Stimulated activated CD8-positive, alpha-beta memory T cell treated with anti-CD3 and anti-CD28 coated beads, Interleukin-12 subunit alpha, Interleukin-12 subunit beta, amount 100 ng/mL, for 4 hours (primary cell): ENCODE measurements around the gene SEMA4B.

Experiments used
- DNase-seq: peaks from one replicate; pipeline ENCODE4 v3.0.0-alpha.2; 2020; ENCODE audit warnings: low read depth

SEMA4B gene

GRCh38 chr15:90225504-90226234 lies 24.5 kb downstream of the SEMA4B start:
- DNase-seq = no peak

DNA sequence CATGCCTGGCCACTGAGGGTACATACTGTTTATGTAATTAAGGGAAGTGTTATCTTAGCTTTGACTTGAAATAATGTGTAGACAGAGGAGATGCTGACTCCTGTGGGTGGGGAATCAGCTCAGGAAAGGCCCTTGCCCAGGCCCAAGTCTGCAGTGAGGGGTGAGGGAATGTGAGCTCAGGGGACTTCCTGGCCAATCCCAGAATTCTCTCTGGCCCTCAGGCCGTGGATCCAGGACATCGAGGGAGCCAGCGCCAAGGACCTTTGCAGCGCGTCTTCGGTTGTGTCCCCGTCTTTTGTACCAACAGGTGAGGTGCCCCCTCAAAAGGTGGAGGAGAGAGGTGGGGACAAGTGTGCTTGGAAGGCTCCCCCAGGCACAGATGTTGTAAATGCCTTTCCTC lies 26.2 kb downstream of the SEMA4B start:
- no peak for DNase-seq

DNA sequence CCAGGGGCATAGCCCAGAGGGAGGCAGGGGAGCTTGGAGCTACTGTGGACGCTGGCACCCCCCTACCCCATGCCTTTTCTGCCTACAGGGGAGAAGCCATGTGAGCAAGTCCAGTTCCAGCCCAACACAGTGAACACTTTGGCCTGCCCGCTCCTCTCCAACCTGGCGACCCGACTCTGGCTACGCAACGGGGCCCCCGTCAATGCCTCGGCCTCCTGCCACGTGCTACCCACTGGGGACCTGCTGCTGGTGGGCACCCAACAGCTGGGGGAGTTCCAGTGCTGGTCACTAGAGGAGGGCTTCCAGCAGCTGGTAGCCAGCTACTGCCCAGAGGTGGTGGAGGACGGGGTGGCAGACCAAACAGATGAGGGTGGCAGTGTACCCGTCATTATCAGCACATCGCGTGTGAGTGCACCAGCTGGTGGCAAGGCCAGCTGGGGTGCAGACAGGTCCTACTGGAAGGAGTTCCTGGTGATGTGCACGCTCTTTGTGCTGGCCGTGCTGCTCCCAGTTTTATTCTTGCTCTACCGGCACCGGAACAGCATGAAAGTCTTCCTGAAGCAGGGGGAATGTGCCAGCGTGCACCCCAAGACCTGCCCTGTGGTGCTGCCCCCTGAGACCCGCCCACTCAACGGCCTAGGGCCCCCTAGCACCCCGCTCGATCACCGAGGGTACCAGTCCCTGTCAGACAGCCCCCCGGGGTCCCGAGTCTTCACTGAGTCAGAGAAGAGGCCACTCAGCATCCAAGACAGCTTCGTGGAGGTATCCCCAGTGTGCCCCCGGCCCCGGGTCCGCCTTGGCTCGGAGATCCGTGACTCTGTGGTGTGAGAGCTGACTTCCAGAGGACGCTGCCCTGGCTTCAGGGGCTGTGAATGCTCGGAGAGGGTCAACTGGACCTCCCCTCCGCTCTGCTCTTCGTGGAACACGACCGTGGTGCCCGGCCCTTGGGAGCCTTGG lies 27.0 kb downstream of the SEMA4B start:
- no peak for DNase-seq

DNA sequence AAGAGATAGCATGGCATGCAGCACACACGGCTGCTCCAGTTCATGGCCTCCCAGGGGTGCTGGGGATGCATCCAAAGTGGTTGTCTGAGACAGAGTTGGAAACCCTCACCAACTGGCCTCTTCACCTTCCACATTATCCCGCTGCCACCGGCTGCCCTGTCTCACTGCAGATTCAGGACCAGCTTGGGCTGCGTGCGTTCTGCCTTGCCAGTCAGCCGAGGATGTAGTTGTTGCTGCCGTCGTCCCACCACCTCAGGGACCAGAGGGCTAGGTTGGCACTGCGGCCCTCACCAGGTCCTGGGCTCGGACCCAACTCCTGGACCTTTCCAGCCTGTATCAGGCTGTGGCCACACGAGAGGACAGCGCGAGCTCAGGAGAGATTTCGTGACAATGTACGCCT lies 27.8 kb downstream of the SEMA4B start:
- no peak for DNase-seq

DNA sequence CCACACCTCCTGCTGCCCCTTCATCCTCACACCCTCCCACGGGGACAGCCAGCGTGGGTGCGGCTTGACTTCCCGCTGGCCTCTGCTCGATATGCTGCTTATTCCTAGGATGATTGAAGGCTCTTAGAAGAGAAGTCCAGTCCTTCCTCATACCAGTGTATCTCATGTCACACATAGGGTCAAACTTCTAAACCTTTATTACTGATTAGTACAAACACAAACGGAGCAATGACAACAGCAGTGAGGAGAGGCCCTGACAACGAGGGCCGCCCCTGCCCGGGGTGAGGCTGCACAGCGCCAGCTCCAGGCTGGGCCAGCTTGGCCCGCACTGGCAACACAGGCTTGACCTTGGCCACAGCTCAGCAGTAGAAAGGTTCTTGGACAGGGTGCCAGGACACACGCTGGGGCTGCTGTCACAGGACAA lies 29.0 kb downstream of the SEMA4B start:
- DNase-seq = no peak

DNA sequence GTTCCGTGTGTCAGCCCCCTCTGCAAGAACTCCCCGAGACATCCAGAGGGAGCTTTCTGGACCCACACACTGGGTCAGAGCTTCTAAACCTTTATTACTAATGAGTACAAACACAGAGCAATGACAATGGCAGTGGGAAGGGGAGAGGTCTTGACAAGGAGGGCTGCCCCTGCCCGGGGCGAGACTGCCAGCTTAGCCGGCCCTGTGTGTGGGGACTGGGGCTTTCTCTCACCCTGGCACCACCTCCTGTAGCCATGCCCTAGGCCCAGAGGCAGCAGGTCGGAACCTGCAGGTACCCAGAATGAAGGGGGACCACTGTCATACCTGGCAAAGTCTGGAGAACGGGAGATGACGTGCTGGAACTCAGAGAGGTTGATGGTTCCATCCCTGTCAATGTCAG lies 29.5 kb downstream of the SEMA4B start:
- DNase-seq = no peak

DNA sequence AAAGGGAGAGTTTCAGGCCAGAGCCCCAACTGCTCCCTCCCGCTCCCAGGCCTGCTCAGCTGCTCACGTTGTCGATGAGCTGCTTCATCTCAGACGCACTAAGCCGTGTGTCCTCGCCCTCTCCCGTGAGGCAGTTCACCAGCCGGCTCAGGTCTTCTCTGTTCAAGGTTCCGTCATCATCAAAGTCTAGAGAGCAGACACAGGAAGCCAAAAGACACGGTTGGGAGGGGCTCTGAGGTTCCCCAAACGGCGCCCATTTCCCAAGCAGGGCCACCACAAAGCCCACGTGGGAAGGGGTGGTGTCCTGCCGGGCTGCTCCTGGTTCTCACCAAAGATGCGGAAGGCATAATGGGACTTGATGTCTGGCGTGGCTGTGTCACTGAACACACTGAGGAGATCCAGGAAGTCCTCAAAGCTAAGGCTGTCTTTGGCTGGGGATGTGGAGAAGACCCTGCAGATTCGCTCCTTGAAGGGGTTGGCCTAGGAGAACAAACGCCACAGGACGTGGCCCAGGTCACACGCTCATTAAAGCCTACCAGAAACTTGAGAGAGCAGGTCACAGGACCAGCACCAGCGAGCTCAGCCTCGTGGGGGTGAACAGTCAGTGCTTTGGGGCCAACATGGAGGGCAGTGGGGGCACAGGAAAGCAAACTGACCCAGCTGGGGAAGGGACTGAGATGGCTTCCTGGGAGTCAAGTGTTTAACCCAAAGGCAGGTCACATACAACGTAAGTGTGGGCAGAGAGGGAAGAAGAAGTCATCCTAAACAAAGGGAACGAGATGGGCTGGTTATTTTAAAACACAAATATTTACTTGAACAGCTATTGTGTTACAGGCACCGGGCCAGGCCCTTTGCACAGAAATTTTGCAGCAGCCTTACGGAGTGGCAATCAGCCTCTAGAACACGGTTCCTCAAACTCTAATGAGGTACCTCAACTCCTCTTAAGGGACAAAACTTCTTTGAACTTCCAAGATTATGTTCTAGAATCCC lies 30.2 kb downstream of the SEMA4B start:
- DNase-seq = peak; percentile 56

DNA sequence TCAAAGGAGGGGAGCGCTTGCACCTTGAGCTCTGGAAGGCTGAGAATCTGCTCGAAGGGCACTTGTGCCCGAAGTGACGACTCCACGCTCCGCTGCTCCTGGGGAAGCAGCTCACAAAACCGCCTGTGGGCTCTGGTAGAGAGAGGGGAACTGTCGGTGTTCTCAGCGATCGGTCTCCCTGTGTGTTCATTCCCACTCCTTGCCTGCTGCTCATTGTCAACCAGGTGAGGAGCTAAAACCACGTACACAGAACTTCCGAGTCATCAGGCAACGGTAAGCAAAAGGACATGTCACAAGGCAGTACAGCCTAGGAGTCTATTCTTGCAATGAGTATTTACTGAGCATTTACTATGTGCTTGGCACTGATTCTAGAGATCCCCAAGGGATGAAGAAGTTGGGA lies 31.1 kb downstream of the SEMA4B start:
- DNase-seq = no peak

DNA sequence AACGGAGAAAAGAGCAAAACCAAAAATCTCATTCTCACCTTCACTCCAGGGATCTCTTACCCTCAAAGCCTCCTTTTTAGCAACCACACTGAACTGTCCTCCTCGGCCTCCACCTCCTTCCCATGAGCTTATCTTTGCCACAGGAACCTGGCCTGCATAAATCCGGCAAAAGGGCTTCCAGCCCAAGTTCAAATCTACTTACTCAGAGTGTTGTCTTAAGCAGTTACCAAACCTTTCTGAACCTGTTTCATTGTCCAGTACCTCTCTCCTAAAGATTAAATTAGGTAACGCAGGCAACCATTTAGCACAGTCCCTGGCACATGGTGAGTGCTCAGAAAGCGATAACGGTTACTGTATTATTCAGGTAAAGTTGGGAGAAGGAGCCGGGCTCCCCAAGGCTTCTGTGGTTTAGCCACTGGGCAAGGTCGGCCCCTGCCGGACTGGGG lies 31.8 kb downstream of the SEMA4B start:
- DNase-seq = no peak

GRCh38 chr15:90233387-90234095 lies 32.4 kb downstream of the SEMA4B start, which contains the start of gene CIB1:
TSS of gene CIB1 (minus strand) at chr15:90233941. CDS start at chr15:90233885, 56 bp downstream.
- DNase-seq = peak; percentile 36

DNA sequence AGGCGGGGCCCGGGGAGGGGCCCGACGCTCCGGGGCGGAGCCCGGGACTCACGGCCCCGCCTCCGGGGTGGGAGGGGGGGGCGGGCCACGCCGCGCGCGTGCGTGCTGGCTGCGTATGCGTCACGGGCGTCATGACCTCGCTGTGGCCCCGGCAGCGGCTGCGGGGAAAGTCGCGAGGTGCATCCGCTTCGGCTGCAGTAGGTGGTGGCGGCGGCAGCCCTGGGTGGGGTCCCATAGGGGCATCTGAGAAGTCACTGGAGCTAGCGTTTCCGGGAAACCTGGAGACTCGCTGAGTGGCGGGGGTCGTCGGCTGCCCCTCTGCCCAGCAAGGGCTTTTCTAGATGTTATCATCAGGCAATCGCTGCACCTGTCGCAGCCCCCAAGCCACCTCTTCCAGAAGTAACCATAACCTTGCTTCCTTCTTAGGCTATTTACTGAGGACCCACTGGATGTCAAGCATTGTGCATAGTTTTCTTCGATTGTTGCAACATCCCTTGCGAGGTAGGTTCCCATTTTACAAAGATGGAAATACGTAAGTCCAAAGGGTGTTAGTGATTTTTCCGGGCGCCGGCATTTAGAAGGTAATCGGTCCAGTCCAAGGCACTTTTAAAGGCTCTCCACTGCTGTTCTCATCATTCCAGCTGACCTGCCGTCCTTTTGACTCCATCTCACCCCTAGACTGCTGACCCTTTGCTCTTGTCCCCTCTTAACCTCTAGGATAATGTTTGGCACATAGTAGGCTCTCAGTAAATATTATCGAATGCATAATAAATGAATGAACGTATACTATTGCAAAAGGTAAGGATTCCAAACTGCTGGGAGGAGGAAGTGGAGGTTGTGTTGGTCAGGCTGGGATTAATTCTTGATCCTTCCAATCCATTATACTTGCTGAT lies 33.2 kb downstream of the SEMA4B start, which contains the start of gene GDPGP1:
Gene GDPGP1, plus strand, starts transcription at position 114 of the 893 bp plus-strand sequence. CDS start 6,700 bp downstream, outside the sequence.
- peak; percentile 97 for DNase-seq

- no peak for DNase-seq
Observed at GRCh38 chr15:90239371-90239770, 38.2 kb downstream of the SEMA4B start.

DNA sequence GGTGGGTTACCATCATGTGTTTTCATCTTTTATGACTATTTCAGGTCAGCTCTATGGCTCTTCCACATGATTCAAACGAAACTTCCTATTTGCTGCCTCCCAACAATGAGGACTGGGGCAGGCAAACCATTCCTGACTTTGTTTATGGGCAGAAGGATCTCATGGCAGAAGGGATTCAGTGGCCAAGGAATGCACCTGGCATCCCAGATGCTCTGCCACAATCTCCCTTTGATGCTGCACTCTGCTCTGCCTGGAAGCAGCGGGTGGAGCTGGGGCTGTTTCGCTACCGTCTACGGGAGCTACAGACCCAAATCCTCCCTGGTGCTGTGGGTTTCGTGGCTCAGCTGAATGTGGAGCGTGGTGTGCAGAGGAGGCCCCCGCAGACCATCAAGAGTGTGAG lies 39.7 kb downstream of the SEMA4B start:
- no peak for DNase-seq

GRCh38 chr15:90241343-90242192 lies 40.4 kb downstream of the SEMA4B start:
- DNase-seq = no peak

DNA sequence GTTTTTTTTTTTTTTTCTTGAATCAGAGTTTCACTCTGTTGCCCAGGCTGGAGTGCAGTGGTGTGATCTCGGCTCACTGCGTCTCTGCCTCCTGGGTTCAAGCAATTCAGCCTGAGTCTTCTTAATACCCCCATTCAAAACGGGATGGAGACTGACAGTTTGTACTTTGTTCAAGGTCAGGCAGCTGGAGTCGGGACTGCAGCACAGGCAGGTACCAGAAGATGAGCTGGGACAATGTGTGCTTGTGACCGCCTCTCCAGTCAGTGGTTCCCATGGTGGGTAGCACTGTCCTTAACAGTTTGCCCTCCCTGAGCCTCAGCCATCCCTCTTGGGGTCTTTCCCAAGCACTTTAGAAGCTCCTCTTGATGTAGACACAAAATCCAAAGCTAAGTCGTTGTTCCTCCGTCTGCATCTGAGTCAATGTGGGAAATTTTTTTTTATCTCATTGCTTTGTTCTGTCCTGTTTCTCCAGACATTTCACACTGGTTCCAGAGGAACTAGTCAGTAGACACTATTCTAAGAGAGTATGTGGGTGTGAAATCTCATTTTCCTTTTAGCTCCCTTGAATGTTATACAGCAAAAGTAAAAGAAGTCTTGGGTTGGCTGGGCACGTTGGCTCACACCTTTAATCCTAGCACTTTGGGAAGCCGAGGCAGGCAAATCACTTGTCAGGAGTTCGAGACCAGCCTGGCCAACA lies 43.0 kb downstream of the SEMA4B start:
- DNase-seq = no peak

- no peak for DNase-seq
Observed at GRCh38 chr15:90248789-90249202, 47.7 kb downstream of the SEMA4B start.

- DNase-seq = peak; percentile 45
Observed at GRCh38 chr15:90249203-90249863, 48.2 kb downstream of the SEMA4B start, which contains the start of gene TTLL13. TSS of gene TTLL13 (plus strand) at chr15:90249556. CDS start at chr15:90250631, 1,075 bp downstream.

DNA sequence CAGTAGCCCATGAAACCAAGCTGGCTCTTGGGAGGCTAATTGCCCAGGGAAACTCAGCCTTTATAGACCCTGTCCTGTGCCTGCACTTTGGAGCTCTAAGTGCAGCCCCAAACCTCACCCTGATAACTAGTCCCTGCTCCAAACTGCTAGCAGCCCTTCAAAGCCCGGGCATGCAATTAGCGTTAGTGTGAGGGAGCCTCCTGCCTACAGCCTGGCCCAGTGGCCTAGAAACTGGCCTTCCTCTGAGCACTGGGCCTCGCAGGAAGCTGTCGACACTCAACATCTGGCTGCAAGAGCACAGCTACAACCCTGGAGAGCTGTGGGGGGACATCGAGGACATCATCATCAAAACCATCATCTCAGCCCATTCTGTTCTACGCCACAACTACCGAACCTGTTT lies 56.6 kb downstream of the SEMA4B start:
- no peak for DNase-seq
